HepG2 (cell line): ENCODE measurements around the gene HNRNPR. TPM values are rescaled to one million over a fixed set of nuclear protein-coding genes. Genes with fewer than 3 reads are reported as not detected.
A peak's percentile ranks its signal among the peaks of the same experiment; 100 is the strongest.

Experiments
- ATAC-seq: fragments of 200-7000 bp; cut with Tn5 transposase; 3 replicates; pipeline ENCODE4 v1.9.1; 2020; ENCODE audit warnings: mild to moderate bottlenecking, moderate library complexity
- BruUV-seq: library from RNA; stranded (reverse); fragments of 400-500 nt; replicated peaks from 2 replicates; lab custom pipeline; 2021; lab: Mats Ljungman, UMichigan
- CTCF ChIA-PET: fragments of 300-600 bp; formaldehyde crosslinking; extraction: SDS; loops from one replicate; lab custom pipeline; 2021; ENCODE audit warnings: low total read pairs, inconsistent platforms, low intra/inter-chr PET ratio; lab: Yijun Ruan, JAX
- POLR2A ChIA-PET: fragments of 350-600 bp; sonication (Branson Sonifier 250); formaldehyde crosslinking; loops from one replicate; lab custom pipeline; 2020; ENCODE audit warnings: antibody characterized with exemption, inconsistent platforms; lab: Yijun Ruan, JAX
- DNase-seq: peaks from one replicate; pipeline ENCODE4 v3.0.0-alpha.2; 2015; ENCODE audit warnings: low spot score
- FAIRE-seq: peaks from 3 replicates; lab custom pipeline; 2011; peaks lifted over from hg19 to GRCh38; lab: Jason Lieb, UNC
- H2AFZ ChIP-seq: one replicate; pipeline ENCODE4 v1.6.1; 2011; ENCODE audit warnings: low read length, inconsistent platforms
- H3K27ac ChIP-seq: fragments of 300-600 bp; 3 replicates; pipeline ENCODE4 v1.8.0; 2011; ENCODE audit warnings: mixed run types, mild to moderate bottlenecking, mixed read lengths, low read length, inconsistent platforms; ENCODE audit not compliant: insufficient read depth; ENCODE audit errors: extremely low read length
- H3K27me3 ChIP-seq, 2 experiments: fragments of 200-600 bp in 1 of 2; 2 replicates in 1 of 2; 3 replicates in 1 of 2; pipeline versions ENCODE4 v1.6.0 to v1.8.0; 2011; ENCODE audit warnings: low read length in 2 of 2, mild to moderate bottlenecking in 2 of 2, moderate library complexity in 2 of 2, inconsistent platforms in 1 of 2; ENCODE audit not compliant: insufficient read depth in 2 of 2, control insufficient read depth in 1 of 2
- H3K36me3 ChIP-seq, 2 experiments: fragments of 200-600 bp in 1 of 2; replicated peaks in 1 of 2; 2 replicates in 1 of 2; 3 replicates in 1 of 2; pipeline versions ENCODE4 v1.5.1 to v1.8.0; 2011; ENCODE audit warnings: low read length in 2 of 2, inconsistent platforms in 1 of 2; ENCODE audit not compliant: insufficient read depth in 2 of 2, control insufficient read depth in 1 of 2
- H3K4me1 ChIP-seq: 2 replicates; pipeline ENCODE4 v1.5.1; 2012; ENCODE audit warnings: low read length, inconsistent platforms; ENCODE audit not compliant: insufficient read depth
- H3K4me2 ChIP-seq: 2 replicates; pipeline ENCODE4 v1.6.0; 2011; ENCODE audit warnings: low read depth, low read length, inconsistent platforms
- H3K4me3 ChIP-seq, 3 experiments: fragments of 200-600 bp in 1 of 3; sonication (generic), shearing (Covaris generic) in 1 of 3; replicated peaks in 1 of 3; 2 replicates each; pipeline ENCODE4 v1.5.1; 2011 to 2016; ENCODE audit warnings: low read length in 3 of 3, inconsistent platforms in 2 of 3, low read depth in 2 of 3, mild to moderate bottlenecking in 2 of 3, control low read depth in 1 of 3, mixed read lengths in 1 of 3; ENCODE audit not compliant: insufficient read depth in 1 of 3
- H3K79me2 ChIP-seq: one replicate; pipeline ENCODE4 v1.6.1; 2011; ENCODE audit warnings: low read length, inconsistent platforms; ENCODE audit not compliant: insufficient read depth
- H3K9ac ChIP-seq: 2 replicates; pipeline ENCODE4 v1.6.0; 2011; ENCODE audit warnings: mild to moderate bottlenecking, low read depth, low read length, inconsistent platforms; ENCODE audit not compliant: insufficient read depth
- H3K9me3 ChIP-seq: 2 replicates; pipeline ENCODE4 v1.5.1; 2012; ENCODE audit warnings: mild to moderate bottlenecking, low read length
- H4K20me1 ChIP-seq: 2 replicates; pipeline ENCODE4 v1.6.0; 2011; ENCODE audit warnings: inconsistent platforms, mild to moderate bottlenecking, low read length, moderate library complexity; ENCODE audit not compliant: insufficient read depth
- CAMTA2 ChIP-seq: sonication (generic); formaldehyde crosslinking; IDR thresholded peaks from 2 replicates; pipeline ENCODE4 v1.4.0; 2020; ENCODE audit warnings: mild to moderate bottlenecking, missing genetic modification reagents, borderline replicate concordance
- DMAP1 ChIP-seq: IDR thresholded peaks from 2 replicates; pipeline ENCODE4 v1.6.1; 2016
- DRAP1 ChIP-seq: IDR thresholded peaks from 2 replicates; pipeline ENCODE4 v1.6.1; 2016; ENCODE audit warnings: missing genetic modification reagents, missing compliant biosample characterization
- ETV5 ChIP-seq: IDR thresholded peaks from 2 replicates; pipeline ENCODE4 v1.6.1; 2018; ENCODE audit warnings: missing biosample characterization, missing genetic modification reagents, inconsistent platforms, borderline replicate concordance
- FOXA3 ChIP-seq: IDR thresholded peaks from 2 replicates; pipeline ENCODE4 v1.6.1; 2016; ENCODE audit warnings: missing genetic modification reagents, missing compliant biosample characterization
- GABPA ChIP-seq, 2 experiments: IDR thresholded peaks; 2 replicates each; pipeline ENCODE4 v1.6.1; 2011 to 2016; ENCODE audit warnings: low read depth in 2 of 2, low read length in 1 of 2, missing biosample characterization in 1 of 2, missing genetic modification characterization in 1 of 2
- RAD21 ChIP-seq: fragments of 450-650 bp; formaldehyde crosslinking; IDR thresholded peaks from 2 replicates; pipeline ENCODE4 v1.5.0; 2020; ENCODE audit warnings: mild to moderate bottlenecking
- SMYD3 ChIP-seq: sonication (generic); formaldehyde crosslinking; IDR thresholded peaks from 2 replicates; pipeline ENCODE4 v1.8.1; 2023; ENCODE audit warnings: mild to moderate bottlenecking, missing genetic modification reagents
- ZBTB33 ChIP-seq: sonication (generic); formaldehyde crosslinking; IDR thresholded peaks from 2 replicates; pipeline ENCODE4 v1.4.0; 2020; ENCODE audit warnings: missing genetic modification reagents
- ZEB1 ChIP-seq: IDR thresholded peaks from 2 replicates; pipeline ENCODE4 v1.6.1; 2012; ENCODE audit warnings: mild to moderate bottlenecking, low read depth, inconsistent platforms; ENCODE audit not compliant: insufficient replicate concordance
- ZNF136 ChIP-seq: sonication (generic); formaldehyde crosslinking; IDR thresholded peaks from 2 replicates; pipeline ENCODE4 v1.8.1; 2022; ENCODE audit warnings: low read depth, mild to moderate bottlenecking, moderate library complexity, missing genetic modification reagents
- ZNF337 ChIP-seq: sonication (generic); formaldehyde crosslinking; IDR thresholded peaks from 2 replicates; pipeline ENCODE4 v1.5.1; 2020; ENCODE audit warnings: missing genetic modification reagents, low read depth, mild to moderate bottlenecking, borderline replicate concordance
- ZNF530 ChIP-seq: sonication (generic); formaldehyde crosslinking; IDR thresholded peaks from 2 replicates; pipeline ENCODE4 v1.5.0; 2020; ENCODE audit warnings: low read depth, mild to moderate bottlenecking, missing genetic modification reagents
- ZNF687 ChIP-seq: sonication (generic); formaldehyde crosslinking; IDR thresholded peaks from 2 replicates; pipeline ENCODE4 v1.5.1; 2020; ENCODE audit warnings: mild to moderate bottlenecking, missing genetic modification reagents, moderate library complexity
- ZNF850 ChIP-seq: sonication (generic); formaldehyde crosslinking; conservative IDR thresholded peaks from 2 replicates; pipeline ENCODE4 v1.9.0; 2021; ENCODE audit warnings: mild to moderate bottlenecking, missing genetic modification reagents
- ZSCAN29 ChIP-seq: sonication (generic); formaldehyde crosslinking; conservative IDR thresholded peaks from 2 replicates; pipeline ENCODE4 v1.4.0; 2020; ENCODE audit warnings: mild to moderate bottlenecking, missing genetic modification reagents
- WGBS: methylation state at CpG from one replicate; pipeline ENCODE4 v1.1.6; 2017; ENCODE audit warnings: low lambda C conversion rate; 5-methylcytosine and 5-hydroxymethylcytosine counted together
- in situ Hi-C: cut with HindIII; loops from 2 replicates; pipeline ENCODE4 v1.10.0; 2017; ENCODE audit warnings: low pct_unique_long_range_greater_than_20kb; ENCODE audit not compliant: extremely low pct_ligation_motif_present
- intact Hi-C: fragments of 100-400 bp; cut with micrococcal nuclease; formaldehyde crosslinking; loops from one replicate; pipeline ENCODE4 v1.10.0; 2022; ENCODE audit not compliant: unreplicated experiment
- polyA plus RNA-seq, 8 experiments: library from polyadenylated mRNA; depleted of rRNA in 3 of 8; stranded (reverse) in 7 of 8; unstranded in 1 of 8; fragments of >200 nt; fragmentation: Illumina TruSeq in 4 of 8; extraction: Trizol in 4 of 8; gene quantifications; 2 replicates each; pipeline versions ENCODE4 v1.2.1 to v1.2.3, GENCODE V29; 2011 to 2016; ENCODE audit warnings: low read depth in 4 of 8, missing spikeins in 1 of 8, mixed read lengths in 1 of 8; ENCODE audit not compliant: insufficient read depth in 1 of 8
- total RNA-seq, 5 experiments: library from RNA; depleted of rRNA; stranded (reverse); fragments of >200 nt; fragmentation: Illumina TruSeq; extraction: Trizol; gene quantifications; 2 replicates each; pipeline ENCODE4 v1.2.3, GENCODE V29; 2016; ENCODE audit warnings: low read depth in 1 of 5

The HNRNPR gene
- total and polyA plus RNA-seq, 2 of the 13 experiments (the other 11 are each of a cell fraction or from before 2014, with no cell fraction given), result 133 to 216 TPM

GRCh38 chr1:23384312-23385058, 40.4 kb upstream of the HNRNPR start:
- Histone ChIP-seq H3K4me1 (peaks cover 14% of the 10 kb centered on the region), H3K27me3 (no peaks in the 10 kb centered on the region), H3K27ac (peak overlapping the region; percentile 14), H2AFZ (no peak overlapping the region), H3K4me3 (no peak overlapping the region), H3K36me3 (peaks cover 12 to 28% of the 10 kb centered on the region in 2 experiments; a peak in 4 of 5 replicates), H4K20me1 (no peaks in the 10 kb centered on the region), H3K9ac (no peak overlapping the region), H3K9me3 (no peaks in the 10 kb centered on the region), H3K79me2 (no peaks in the 10 kb centered on the region), H3K4me2 (no peak overlapping the region)
- no peak for FAIRE-seq
- 70% methylated on average over 11 of the region's 11 CpGs for WGBS
- peak; percentile 59 for ATAC-seq
- intact Hi-C loops (no loop called here), in situ Hi-C loops (no loop called here)
- no TSS peak for BruUV-seq
- POLR2A ChIA-PET, result interaction anchor here (0.7 to 1.4 kb wide), 4 partner anchors 9 to 45 kb away, joined by 3 to 5 read pairs (median 4); partner anchors contain the start of gene HNRNPR
- peak; percentile 68 for DNase-seq
- CTCF ChIA-PET, result no interaction called here
- TF ChIP-seq GABPA (IDR thresholded peaks at IDR 0.05; ENCODE audit: low read depth, low read length) (no peak), GABPA (CRISPR knock-in tag; IDR thresholded peaks at IDR 0.05; ENCODE audit: low read depth) (peak; percentile 43; the same call in 1 of the 2 replicates), DMAP1 (CRISPR knock-in tag) (no peak), RAD21 (CRISPR knock-in tag) (no peak), ZNF337 (no peak), ZNF530 (CRISPR knock-in tag) (no peak), FOXA3 (CRISPR knock-in tag) (0 out of 2 replicates have a peak, but pooled peaks have one; percentile 9), ZBTB33 (CRISPR knock-in tag) (peak; percentile 94), ZNF136 (CRISPR knock-in tag) (no peak), ZEB1 (no peak), ETV5 (CRISPR knock-in tag) (peak; percentile 31; the same call in 1 of the 2 replicates), DRAP1 (CRISPR knock-in tag) (no peak), ZNF850 (no peak), ZNF687 (CRISPR knock-in tag) (0 out of 2 replicates have a peak, but pooled peaks have one; percentile 2), ZSCAN29 (no peak), SMYD3 (no peak), CAMTA2 (CRISPR knock-in tag) (no peak)
